ENCODE data around the gene OSTF1. TPM values are rescaled to one million over a fixed set of nuclear protein-coding genes. Genes with fewer than 3 reads are reported as not detected.

The OSTF1 gene
- polyA plus RNA-seq, 1 donor from 2014 or later = 8.8 TPM

- TF ChIP-seq CTCF (IDR thresholded peaks at IDR 0.05; ENCODE audit: poor library complexity, severe bottlenecking) (no peak), RAD21 (conservative IDR thresholded peaks at IDR 0.05) (no peak), TAF1 (IDR thresholded peaks at IDR 0.05; ENCODE audit: low read depth) (no peak), REST (IDR thresholded peaks at IDR 0.05; ENCODE audit: borderline replicate concordance) (no peak), MXI1 (conservative IDR thresholded peaks at IDR 0.05; ENCODE audit: poor library complexity, severe bottlenecking) (no peak), EZH2 (IDR thresholded peaks at IDR 0.05; ENCODE audit: borderline replicate concordance, insufficient read depth, low read length, poor library complexity, severe bottlenecking) (no peak), SMC3 (conservative IDR thresholded peaks at IDR 0.05; ENCODE audit: poor library complexity) (no peak)
- H3K9me2 ChIP-seq (ENCODE audit: insufficient read depth, low read length) = no peaks in the 10 kb centered on the region
- no peak overlapping the region for H3K9ac ChIP-seq (ENCODE audit: low read length)
- H3K27ac ChIP-seq (ENCODE audit: low read length) = no peak overlapping the region
- no peaks in the 10 kb centered on the region for H4K20me1 ChIP-seq (ENCODE audit: insufficient read depth)
- no peaks in the 10 kb centered on the region for H3K9me3 ChIP-seq (ENCODE audit: low read length)
- no peaks in the 10 kb centered on the region for H3K79me2 ChIP-seq (replicated peaks; ENCODE audit: insufficient read depth, low read length)
- no peaks in the 10 kb centered on the region for H3K27me3 ChIP-seq (ENCODE audit: insufficient read depth, low read depth, low read length)
- no peak overlapping the region for H3K4me3 ChIP-seq (ENCODE audit: low read length)
- H3F3A ChIP-seq (ENCODE audit: insufficient read depth, low read length, poor library complexity, severe bottlenecking) = no peaks in the 10 kb centered on the region
- H3K4me2 ChIP-seq (ENCODE audit: low read length) = no peak overlapping the region
- H2AFZ ChIP-seq (ENCODE audit: low read depth, low read length) = no peak overlapping the region
- no peaks in the 10 kb centered on the region for H3K36me3 ChIP-seq (ENCODE audit: insufficient read depth, low read length)
Observed at GRCh38 chr9:75170898-75171360, 82.6 kb downstream of the OSTF1 start.

- no peak for TF ChIP-seq POLR2AphosphoS5 (IDR thresholded peaks at IDR 0.05)
- Histone ChIP-seq H3F3A (ENCODE audit: insufficient read depth, low read length, poor library complexity, severe bottlenecking) (no peaks in the 10 kb centered on the region), H2AFZ (ENCODE audit: low read depth, low read length) (no peak overlapping the region), H3K4me2 (ENCODE audit: low read length) (no peak overlapping the region), H3K27me3 (ENCODE audit: insufficient read depth, low read depth, low read length) (no peaks in the 10 kb centered on the region), H3K9me2 (ENCODE audit: insufficient read depth, low read length) (no peaks in the 10 kb centered on the region), H3K4me3 (ENCODE audit: low read length) (no peak overlapping the region), H3K9me3 (ENCODE audit: low read length) (no peaks in the 10 kb centered on the region), H3K9ac (ENCODE audit: low read length) (no peak overlapping the region), H3K36me3 (ENCODE audit: insufficient read depth, low read length) (no peaks in the 10 kb centered on the region), H3K27ac (ENCODE audit: low read length) (no peak overlapping the region), H3K79me2 (replicated peaks; ENCODE audit: insufficient read depth, low read length) (no peaks in the 10 kb centered on the region), H4K20me1 (ENCODE audit: insufficient read depth) (no peaks in the 10 kb centered on the region)
Observed at GRCh38 chr9:75175395-75175794, 87.1 kb downstream of the OSTF1 start.

GRCh38 chr9:75176037-75176436, 87.7 kb downstream of the OSTF1 start:
- Histone ChIP-seq H3K4me2 (ENCODE audit: low read length) (no peak overlapping the region), H4K20me1 (ENCODE audit: insufficient read depth) (no peaks in the 10 kb centered on the region), H3F3A (ENCODE audit: insufficient read depth, low read length, poor library complexity, severe bottlenecking) (no peaks in the 10 kb centered on the region), H3K9me2 (ENCODE audit: insufficient read depth, low read length) (no peaks in the 10 kb centered on the region), H3K27ac (ENCODE audit: low read length) (no peak overlapping the region), H3K9ac (ENCODE audit: low read length) (no peak overlapping the region), H2AFZ (ENCODE audit: low read depth, low read length) (no peak overlapping the region), H3K27me3 (ENCODE audit: insufficient read depth, low read depth, low read length) (no peaks in the 10 kb centered on the region), H3K4me3 (ENCODE audit: low read length) (no peak overlapping the region), H3K79me2 (replicated peaks; ENCODE audit: insufficient read depth, low read length) (no peaks in the 10 kb centered on the region), H3K9me3 (ENCODE audit: low read length) (no peaks in the 10 kb centered on the region), H3K36me3 (ENCODE audit: insufficient read depth, low read length) (no peaks in the 10 kb centered on the region)
- no peak for TF ChIP-seq EP300 (conservative IDR thresholded peaks at IDR 0.05; ENCODE audit: poor library complexity, severe bottlenecking)
- no peak for TF ChIP-seq RAD21 (conservative IDR thresholded peaks at IDR 0.05)
- no peak for TF ChIP-seq TAF1 (IDR thresholded peaks at IDR 0.05; ENCODE audit: low read depth)
- no peak for TF ChIP-seq POLR2AphosphoS5 (IDR thresholded peaks at IDR 0.05)
- no peak for TF ChIP-seq EZH2 (IDR thresholded peaks at IDR 0.05; ENCODE audit: borderline replicate concordance, insufficient read depth, low read length, poor library complexity, severe bottlenecking)
- TF ChIP-seq REST (IDR thresholded peaks at IDR 0.05; ENCODE audit: borderline replicate concordance) = no peak
- TF ChIP-seq MXI1 (conservative IDR thresholded peaks at IDR 0.05; ENCODE audit: poor library complexity, severe bottlenecking) = no peak
- no peak for TF ChIP-seq CTCF (IDR thresholded peaks at IDR 0.05; ENCODE audit: poor library complexity, severe bottlenecking)
- no peak for TF ChIP-seq SMC3 (conservative IDR thresholded peaks at IDR 0.05; ENCODE audit: poor library complexity)
